Neural crest cell (in vitro differentiated cells): ENCODE measurements around the gene SOWAHB. TPM values are rescaled to one million over a fixed set of nuclear protein-coding genes. Genes with fewer than 3 reads are reported as not detected.
"Not testable (repeated sequence)": the region's sequence is repeated elsewhere in the genome, so short reads cannot be mapped to it uniquely, and the experiment has no call there.

ENCODE experiments used
- DNase-seq: peaks from one replicate; pipeline ENCODE4 v3.0.0; 2021; ENCODE audit warnings: low read depth, mixed read lengths, low spot score
- H3K27ac Mint-ChIP-seq: one replicate; pipeline ENCODE4 v1.8.0; 2021; ENCODE audit warnings: mild to moderate bottlenecking, mixed read lengths; ENCODE audit not compliant: unreplicated experiment
- H3K27me3 Mint-ChIP-seq: 2 replicates; pipeline ENCODE4 v1.8.0; 2021; ENCODE audit warnings: low read depth, mild to moderate bottlenecking, mixed read lengths
- H3K36me3 Mint-ChIP-seq: 2 replicates; pipeline ENCODE4 v1.8.0; 2021; ENCODE audit warnings: low read depth, mild to moderate bottlenecking, mixed read lengths
- H3K4me1 Mint-ChIP-seq: 2 replicates; pipeline ENCODE4 v1.8.0; 2021; ENCODE audit warnings: mixed read lengths
- H3K4me3 Mint-ChIP-seq: one replicate; pipeline ENCODE4 v1.8.0; 2021; ENCODE audit warnings: mild to moderate bottlenecking, mixed read lengths
- H3K9me3 Mint-ChIP-seq: 2 replicates; pipeline ENCODE4 v1.8.0; 2021; ENCODE audit warnings: mixed read lengths
- total RNA-seq: library from RNA; stranded (reverse); gene quantifications from 2 replicates; pipeline ENCODE4 v1.2.1, GENCODE V29; 2021
- TF ChIP-seq, protein P1 (sequence below): fragments of 200-600 bp; sonication (generic); conservative IDR thresholded peaks from 2 replicates; pipeline ENCODE4 v1.5.0; 2021; ENCODE audit warnings: antibody characterized with exemption, mild to moderate bottlenecking

Gene SOWAHB
- total RNA-seq, 1 donor from 2014 or later, result not detected

DNA sequence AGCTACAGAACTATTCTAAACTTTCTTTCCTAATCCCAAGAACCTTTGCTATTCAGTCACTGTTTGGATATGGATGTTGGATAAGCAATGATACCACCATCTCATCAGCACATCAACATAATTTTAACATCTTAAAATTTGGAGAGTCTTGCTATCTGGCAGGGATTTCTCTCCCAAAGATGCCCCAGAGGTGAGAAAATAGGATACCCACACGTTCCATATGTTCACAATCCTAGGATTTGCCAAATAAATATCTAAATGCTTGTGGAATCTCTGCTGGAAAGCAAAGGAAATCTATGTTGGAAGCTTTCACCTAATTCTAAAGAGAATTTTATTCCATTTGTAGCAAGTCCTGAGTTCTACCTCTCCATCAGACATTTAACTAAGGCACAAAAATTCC, 24.4 kb downstream of the SOWAHB start:
- H3K4me1 Mint-ChIP-seq, result no peaks in the 10 kb centered on the region
- H3K36me3 Mint-ChIP-seq, result no peaks in the 10 kb centered on the region
- H3K27ac Mint-ChIP-seq, result no peak overlapping the region
- H3K9me3 Mint-ChIP-seq, result no peaks in the 10 kb centered on the region
- no peak overlapping the region for H3K4me3 Mint-ChIP-seq
- H3K27me3 Mint-ChIP-seq, result peaks cover 2% of the 10 kb centered on the region
- DNase-seq, result no peak
- TF ChIP-seq, protein P1, sequence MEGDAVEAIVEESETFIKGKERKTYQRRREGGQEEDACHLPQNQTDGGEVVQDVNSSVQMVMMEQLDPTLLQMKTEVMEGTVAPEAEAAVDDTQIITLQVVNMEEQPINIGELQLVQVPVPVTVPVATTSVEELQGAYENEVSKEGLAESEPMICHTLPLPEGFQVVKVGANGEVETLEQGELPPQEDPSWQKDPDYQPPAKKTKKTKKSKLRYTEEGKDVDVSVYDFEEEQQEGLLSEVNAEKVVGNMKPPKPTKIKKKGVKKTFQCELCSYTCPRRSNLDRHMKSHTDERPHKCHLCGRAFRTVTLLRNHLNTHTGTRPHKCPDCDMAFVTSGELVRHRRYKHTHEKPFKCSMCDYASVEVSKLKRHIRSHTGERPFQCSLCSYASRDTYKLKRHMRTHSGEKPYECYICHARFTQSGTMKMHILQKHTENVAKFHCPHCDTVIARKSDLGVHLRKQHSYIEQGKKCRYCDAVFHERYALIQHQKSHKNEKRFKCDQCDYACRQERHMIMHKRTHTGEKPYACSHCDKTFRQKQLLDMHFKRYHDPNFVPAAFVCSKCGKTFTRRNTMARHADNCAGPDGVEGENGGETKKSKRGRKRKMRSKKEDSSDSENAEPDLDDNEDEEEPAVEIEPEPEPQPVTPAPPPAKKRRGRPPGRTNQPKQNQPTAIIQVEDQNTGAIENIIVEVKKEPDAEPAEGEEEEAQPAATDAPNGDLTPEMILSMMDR, result no peak

DNA sequence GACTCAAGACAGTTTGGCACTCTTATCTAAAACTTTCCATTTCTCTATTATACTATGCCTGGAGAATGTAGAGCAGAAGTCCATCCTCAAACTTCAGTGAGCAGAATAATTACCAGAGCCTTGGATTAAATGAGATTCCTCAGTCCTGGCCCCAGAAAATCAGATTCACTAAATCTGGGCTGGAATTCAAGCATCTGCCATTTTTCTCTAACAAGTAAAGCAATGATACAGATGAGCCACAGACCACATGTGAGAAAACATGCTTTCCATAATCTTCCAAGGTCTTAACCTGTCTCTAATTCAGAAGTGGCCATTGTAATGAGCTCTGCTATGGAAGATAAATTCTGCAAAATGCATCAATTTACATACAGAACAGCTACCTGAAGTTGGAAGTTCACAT, 25.4 kb downstream of the SOWAHB start:
- no peaks in the 10 kb centered on the region for H3K4me1 Mint-ChIP-seq
- H3K9me3 Mint-ChIP-seq, result no peaks in the 10 kb centered on the region

DNA sequence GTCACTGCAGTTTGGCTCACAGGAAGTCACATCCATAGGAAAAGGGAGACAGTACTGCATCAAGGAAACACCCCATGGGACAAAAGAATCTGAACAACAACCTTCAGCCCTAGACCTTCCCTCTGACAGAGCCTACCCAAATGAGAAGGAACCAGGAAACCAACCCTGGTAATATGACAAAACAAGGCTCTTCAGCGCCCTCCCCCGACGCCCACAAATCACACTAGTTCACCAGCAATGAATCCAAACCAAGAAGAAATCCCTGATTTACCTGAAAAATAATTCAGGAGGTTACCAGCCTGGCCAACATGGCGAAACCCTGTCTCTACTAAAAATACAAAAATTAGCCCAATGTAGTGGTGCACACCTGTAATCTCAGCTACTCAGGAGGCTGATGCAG, 29.2 kb downstream of the SOWAHB start:
- not testable (repeated sequence) for H3K4me3 Mint-ChIP-seq, H3K36me3 Mint-ChIP-seq, DNase-seq

More for the DNA sequence above, 25.4 kb downstream of the SOWAHB start:
- TF ChIP-seq, protein P1, result no peak
- Mint-ChIP-seq H3K27me3 (peaks cover 2% of the 10 kb centered on the region), H3K36me3 (no peaks in the 10 kb centered on the region), H3K4me3 (no peak overlapping the region), H3K27ac (no peak overlapping the region)
- DNase-seq, result no peak

DNA sequence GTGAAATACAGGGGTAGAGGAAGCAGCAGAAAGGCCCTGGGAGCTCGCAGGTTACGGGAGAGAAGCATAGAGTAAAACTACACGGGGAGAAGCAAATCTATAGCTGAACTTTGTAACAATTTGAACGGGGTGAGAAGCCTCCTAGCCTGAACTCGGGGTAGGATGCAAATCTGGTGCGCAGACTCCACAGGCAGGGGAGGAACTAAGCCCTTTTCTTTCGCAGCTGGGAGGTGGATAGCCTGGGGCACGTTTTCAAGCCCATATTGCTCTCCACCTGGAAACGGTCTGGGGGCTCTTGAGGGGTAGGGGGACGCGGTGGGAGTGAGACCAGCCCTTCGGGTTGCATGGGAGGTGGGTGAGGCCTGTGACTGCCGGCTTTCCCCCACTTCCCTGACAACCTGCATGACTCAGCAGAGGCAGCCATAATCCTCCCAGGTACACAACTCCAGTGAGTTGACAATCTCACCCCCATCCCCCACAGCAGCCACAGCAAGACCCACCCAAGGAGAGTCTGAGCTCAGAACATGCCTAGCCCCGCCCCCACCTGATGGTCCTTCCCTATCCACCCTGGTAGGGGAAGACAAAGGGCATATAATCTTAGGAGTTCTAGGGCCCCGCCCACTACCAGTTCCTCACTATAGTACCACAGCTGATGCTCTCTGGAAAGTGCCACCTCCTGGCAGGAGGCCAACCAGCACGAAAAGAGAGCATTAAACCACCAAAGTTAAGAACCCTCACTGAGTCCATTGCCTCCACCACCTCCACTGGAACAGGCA, 29.9 kb downstream of the SOWAHB start:
- Mint-ChIP-seq H3K4me1 (peaks cover 4% of the 10 kb centered on the region), H3K36me3 (no peaks in the 10 kb centered on the region), H3K4me3 (no peak overlapping the region), H3K27me3 (no peaks in the 10 kb centered on the region), H3K27ac (peak overlapping the region; percentile 10), H3K9me3 (no peaks in the 10 kb centered on the region)
- no peak for DNase-seq
- TF ChIP-seq, protein P1, result no peak

More for the DNA sequence above, 29.2 kb downstream of the SOWAHB start:
- not testable (repeated sequence) for H3K9me3 Mint-ChIP-seq, H3K27ac Mint-ChIP-seq, H3K4me1 Mint-ChIP-seq, H3K27me3 Mint-ChIP-seq

DNA sequence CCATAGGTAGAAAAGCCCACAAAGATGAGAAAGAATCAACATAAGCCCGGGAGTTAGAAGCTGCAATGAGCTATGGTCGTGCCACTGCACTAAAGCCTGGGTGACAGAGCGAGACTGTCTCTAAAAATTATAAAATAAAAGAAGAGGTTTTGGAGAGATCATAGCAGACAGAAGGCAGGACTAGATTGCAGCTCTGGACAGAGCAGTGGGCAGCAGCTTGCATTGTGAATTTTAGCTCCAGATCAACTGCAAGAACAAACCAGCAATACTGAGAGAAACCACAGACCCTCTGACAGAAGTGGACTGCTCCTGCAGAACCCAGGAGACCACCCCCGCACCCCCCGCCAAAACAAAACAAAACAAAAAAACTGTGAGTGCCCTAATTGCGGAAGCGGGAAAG, 30.6 kb downstream of the SOWAHB start:
- Mint-ChIP-seq H3K4me1 (peaks cover 4% of the 10 kb centered on the region), H3K27me3 (no peaks in the 10 kb centered on the region), H3K4me3 (no peak overlapping the region), H3K27ac (no peak overlapping the region), H3K36me3 (no peaks in the 10 kb centered on the region), H3K9me3 (no peaks in the 10 kb centered on the region)
- TF ChIP-seq, protein P1, result no peak
- DNase-seq, result no peak

DNA sequence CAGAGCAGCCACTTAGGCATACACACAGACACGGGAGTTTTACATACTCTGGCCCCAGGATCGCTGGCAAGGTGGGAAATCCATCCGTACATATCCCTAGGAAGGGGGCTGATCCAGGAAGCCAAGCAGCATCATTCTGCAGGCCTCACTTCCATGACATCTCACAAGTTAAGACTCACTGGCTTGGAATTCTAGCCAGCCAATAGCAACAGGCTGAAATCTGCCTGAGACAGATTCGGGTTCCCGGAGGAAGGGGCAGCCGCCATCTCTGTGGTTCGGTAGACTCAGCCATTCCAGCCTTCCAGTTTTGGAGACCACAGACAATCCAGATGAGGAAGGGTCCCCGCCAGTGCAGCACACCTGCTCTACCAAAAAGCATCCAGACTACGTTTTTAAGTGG, 31.3 kb downstream of the SOWAHB start:
- no peak for DNase-seq
- H3K9me3 Mint-ChIP-seq, result no peaks in the 10 kb centered on the region
- H3K27ac Mint-ChIP-seq, result no peak overlapping the region
- H3K27me3 Mint-ChIP-seq, result peaks cover 3% of the 10 kb centered on the region
- TF ChIP-seq, protein P1, result no peak
- H3K4me1 Mint-ChIP-seq, result peaks cover 4% of the 10 kb centered on the region
- no peak overlapping the region for H3K4me3 Mint-ChIP-seq
- H3K36me3 Mint-ChIP-seq, result no peaks in the 10 kb centered on the region
